Thyroid gland (tissue), 4 donors: Measurements from ENCODE around the gene ZYG11A.

Experiments
- CTCF ChIP-seq, 6 experiments: fragments of 200-600 bp in 3 of 6; fragments of 450-650 bp in 3 of 6; sonication (generic) in 3 of 6; IDR thresholded peaks; one replicate each; pipeline ENCODE4 v1.5.1; 2016 to 2019; ENCODE audit warnings: antibody characterized with exemption in 6 of 6, mild to moderate bottlenecking in 2 of 6, inconsistent platforms in 1 of 6, moderate library complexity in 1 of 6
- POLR2A ChIP-seq, 2 donors: fragments of 450-650 bp; IDR thresholded peaks; one replicate each; pipeline ENCODE4 v1.6.1; 2017; ENCODE audit warnings: antibody characterized with exemption in 2 of 2, mild to moderate bottlenecking in 2 of 2, moderate library complexity in 1 of 2

- TF ChIP-seq CTCF (IDR thresholded peaks at IDR 0.05) = no peak
- no peak for TF ChIP-seq POLR2A (IDR thresholded peaks at IDR 0.05)
Observed at GRCh38 chr1:52877554-52877953, 35.0 kb downstream of the ZYG11A start.
